ENCODE data around the gene PTGFRN. TPM values are rescaled to one million over a fixed set of nuclear protein-coding genes. Genes with fewer than 3 reads are reported as not detected.

PTGFRN gene
- total and polyA plus RNA-seq, 10 donors: 1.7 to 17.4 (median 10.6) TPM

- peaks cover 0 to 13% (median 10%) of the 10 kb centered on the region in 8 donors for H3K9me3 ChIP-seq
- TF ChIP-seq CTCF (IDR thresholded peaks at IDR 0.05 in 8 of 11, conservative IDR thresholded peaks at IDR 0.05 in 3 of 11) (no peak), POLR2AphosphoS5 (IDR thresholded peaks at IDR 0.05) (no peak), POLR2A (IDR thresholded peaks at IDR 0.05) (no peak)
- no peaks in the 10 kb centered on the region for H3K4me1 ChIP-seq
- H3K27ac ChIP-seq: no peak overlapping the region
- peaks cover 0 to 5% (median 0%) of the 10 kb centered on the region in 7 donors for H3K27me3 ChIP-seq (replicated peaks in 1 of 7)
- no peaks in the 10 kb centered on the region for H3K36me3 ChIP-seq
- H3K4me3 ChIP-seq: no peak overlapping the region
- intact Hi-C loops (cut with DNase I; ENCODE audit: low total_unique reads): no loop called here
- no peak for DNase-seq
These were observed 10.2 kb upstream of the PTGFRN start for GRCh38 chr1:116899529-116899928.

GRCh38 chr1:116900471-116901365 is 9.0 kb upstream of the PTGFRN start:
- DNase-seq: no peak
- 76 to 88% (median 81%) methylated on average over 9 of the region's 9 CpGs for WGBS, 5 donors
- Histone ChIP-seq H3K27me3 (replicated peaks in 1 of 7) (peaks cover 0 to 5% (median 0%) of the 10 kb centered on the region in 7 donors), H3K4me1 (no peaks in the 10 kb centered on the region), H3K9me3 (peaks cover 0 to under 1% (median under 1%) of the 10 kb centered on the region in 8 donors), H3K36me3 (no peaks in the 10 kb centered on the region), H3K27ac (no peak overlapping the region), H3K4me3 (no peak overlapping the region)
- intact Hi-C loops (cut with DNase I; ENCODE audit: low total_unique reads): no loop called here
- no peak for TF ChIP-seq CTCF (IDR thresholded peaks at IDR 0.05 in 8 of 11, conservative IDR thresholded peaks at IDR 0.05 in 3 of 11)
- no peak for TF ChIP-seq POLR2A (IDR thresholded peaks at IDR 0.05)
- no peak for TF ChIP-seq POLR2AphosphoS5 (IDR thresholded peaks at IDR 0.05)

GRCh38 chr1:116902027-116902426 is 7.7 kb upstream of the PTGFRN start:
- 78 to 86% (median 83%) methylated on average over 5 of the region's 5 CpGs for WGBS, 5 donors

More at GRCh38 chr1:116902027-116902426, 7.7 kb upstream of the PTGFRN start:
- intact Hi-C loops (cut with DNase I; ENCODE audit: low total_unique reads): no loop called here
- DNase-seq: no peak
- no peak overlapping the region for H3K27ac ChIP-seq
- TF ChIP-seq CTCF (IDR thresholded peaks at IDR 0.05 in 8 of 11, conservative IDR thresholded peaks at IDR 0.05 in 3 of 11) (no peak), POLR2A (IDR thresholded peaks at IDR 0.05) (no peak), POLR2AphosphoS5 (IDR thresholded peaks at IDR 0.05) (no peak)
- H3K4me1 ChIP-seq: no peaks in the 10 kb centered on the region
- H3K27me3 ChIP-seq (replicated peaks in 1 of 7): no peaks in the 10 kb centered on the region
- no peaks in the 10 kb centered on the region for H3K9me3 ChIP-seq
- no peaks in the 10 kb centered on the region for H3K36me3 ChIP-seq
- no peak overlapping the region for H3K4me3 ChIP-seq

Measured in spleen (tissue), 11 donors.